ENCODE measurements around the gene DOCK3. TPM values are rescaled to one million over a fixed set of nuclear protein-coding genes. Genes with fewer than 3 reads are reported as not detected.
A peak's percentile ranks its signal among the peaks of the same experiment; 100 is the strongest.

Gene DOCK3
- total and polyA plus RNA-seq, 2 of the 4 experiments (the other 2 are of a cell fraction), result under 0.01 to 0.12 TPM

DNA sequence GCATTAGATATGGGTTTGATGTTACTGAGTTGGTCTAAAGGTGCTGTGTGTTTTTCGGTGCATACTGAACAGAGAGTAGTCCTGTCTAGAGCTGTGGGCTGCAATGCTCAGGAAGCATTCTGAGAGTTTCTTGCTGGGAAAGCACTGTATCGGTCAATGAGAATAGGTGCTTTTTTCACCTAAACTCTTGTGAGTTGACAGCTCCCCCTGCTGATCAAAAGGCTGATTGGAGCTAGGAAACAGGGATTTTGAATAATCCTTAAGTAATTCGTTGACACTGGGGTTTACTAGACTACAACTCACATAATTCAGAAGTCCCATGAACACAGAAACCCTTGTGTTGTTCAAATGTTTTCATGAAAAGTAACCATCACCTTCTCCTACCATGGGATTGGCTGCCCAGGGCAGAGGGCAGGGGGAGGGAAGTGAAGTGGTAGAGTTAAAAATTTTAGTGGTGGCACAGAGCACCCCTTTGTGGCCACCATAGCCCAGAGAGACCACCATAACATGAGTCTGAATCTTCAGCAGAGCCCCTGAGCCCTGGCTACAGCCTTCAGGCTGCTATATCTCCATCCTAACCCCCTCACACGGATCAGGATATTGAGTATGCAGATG lies 697.3 kb downstream of the DOCK3 start:
- Histone ChIP-seq H3K79me1 (ENCODE audit: low read depth in 1 of 2, low read length in 2 of 2) (no peaks in the 10 kb centered on the region), H4K91ac (ENCODE audit: insufficient read depth, low read depth, low read length) (no peak overlapping the region), H3K27ac (ENCODE audit: insufficient read depth, low read length) (no peak overlapping the region), H2BK20ac (ENCODE audit: low read depth, low read length) (no peak overlapping the region), H3K23ac (ENCODE audit: low read depth, low read length) (no peak overlapping the region), H3K14ac (replicated peaks; ENCODE audit: low read depth, low read length) (no peak overlapping the region), H4K5ac (ENCODE audit: low read depth, low read length) (no peak overlapping the region), H3K4me3 (ENCODE audit: insufficient read depth, low read depth, low read length) (no peak overlapping the region), H2BK15ac (ENCODE audit: low read depth, low read length) (no peak overlapping the region), H2AK9ac (replicated peaks; ENCODE audit: low read depth, low read length, poor library complexity) (no peak overlapping the region), H2AFZ (replicated peaks; ENCODE audit: low read length, poor library complexity) (no peak overlapping the region), H3K9ac (ENCODE audit: low read depth, low read length) (no peak overlapping the region), H2BK5ac (ENCODE audit: low read depth, low read length, poor library complexity, severe bottlenecking) (no peak overlapping the region), H3K36me3 (ENCODE audit: control insufficient read depth, insufficient read depth, low read length) (no peaks in the 10 kb centered on the region), H3K56ac (ENCODE audit: extremely low read depth, insufficient read depth, low read length) (no peak overlapping the region), H3K4me1 (ENCODE audit: control insufficient read depth, insufficient read depth, low read length) (no peaks in the 10 kb centered on the region), H3K9me3 (ENCODE audit: control insufficient read depth, insufficient read depth, low read length) (no peaks in the 10 kb centered on the region), H3K4ac (ENCODE audit: low read depth, low read length) (no peak overlapping the region), H2AK5ac (ENCODE audit: low read depth, low read length) (no peak overlapping the region), H4K20me1 (ENCODE audit: insufficient read depth, low read length) (no peaks in the 10 kb centered on the region), H2BK120ac (ENCODE audit: low read depth, low read length) (no peak overlapping the region), H3K27me3 (ENCODE audit: control insufficient read depth, insufficient read depth, low read length) (peaks cover 6% of the 10 kb centered on the region), H3K18ac (ENCODE audit: low read depth, low read length) (no peak overlapping the region), H4K8ac (ENCODE audit: low read depth in 2 of 2, low read length in 2 of 2) (no peak overlapping the region), H3K4me2 (ENCODE audit: low read depth, low read length) (no peak overlapping the region), H3K9me1 (ENCODE audit: insufficient read depth, low read length) (no peaks in the 10 kb centered on the region)
- ChIA-PET POLR2A (ENCODE audit: unreplicated experiment) (no interaction called here), CTCF (interaction anchor here (0.6 to 2.5 kb wide), 13 partner anchors 13 to 756 kb away, joined by 3 to 15 read pairs (median 4); partner anchors contain the start of gene MANF)
- WGBS, 2 experiments (ENCODE audit: extremely low coverage in 2 of 2, insufficient read length in 1 of 2), result no CpG with 5 or more reads among the region's 4 CpGs
- in situ Hi-C loops (cut with MboI; ENCODE audit: low sequenced_read_pairs), result loop anchor here (5.0 to 10.0 kb wide), 4 partner anchors 275 to 800 kb away; partner anchors contain the start of gene MAPKAPK3
- DNase-seq (peak; percentile 76), ATAC-seq (ENCODE audit: low read depth) (peak; percentile 89)
- dilution Hi-C loops (cut with HindIII; ENCODE audit: low sequenced_read_pairs, unreplicated experiment), result loop anchor here (25.0 kb wide), 1 partner anchor 260 kb away; no protein-coding TSS in a partner anchor
- TF ChIP-seq, protein P1, sequence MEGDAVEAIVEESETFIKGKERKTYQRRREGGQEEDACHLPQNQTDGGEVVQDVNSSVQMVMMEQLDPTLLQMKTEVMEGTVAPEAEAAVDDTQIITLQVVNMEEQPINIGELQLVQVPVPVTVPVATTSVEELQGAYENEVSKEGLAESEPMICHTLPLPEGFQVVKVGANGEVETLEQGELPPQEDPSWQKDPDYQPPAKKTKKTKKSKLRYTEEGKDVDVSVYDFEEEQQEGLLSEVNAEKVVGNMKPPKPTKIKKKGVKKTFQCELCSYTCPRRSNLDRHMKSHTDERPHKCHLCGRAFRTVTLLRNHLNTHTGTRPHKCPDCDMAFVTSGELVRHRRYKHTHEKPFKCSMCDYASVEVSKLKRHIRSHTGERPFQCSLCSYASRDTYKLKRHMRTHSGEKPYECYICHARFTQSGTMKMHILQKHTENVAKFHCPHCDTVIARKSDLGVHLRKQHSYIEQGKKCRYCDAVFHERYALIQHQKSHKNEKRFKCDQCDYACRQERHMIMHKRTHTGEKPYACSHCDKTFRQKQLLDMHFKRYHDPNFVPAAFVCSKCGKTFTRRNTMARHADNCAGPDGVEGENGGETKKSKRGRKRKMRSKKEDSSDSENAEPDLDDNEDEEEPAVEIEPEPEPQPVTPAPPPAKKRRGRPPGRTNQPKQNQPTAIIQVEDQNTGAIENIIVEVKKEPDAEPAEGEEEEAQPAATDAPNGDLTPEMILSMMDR (conservative IDR thresholded peaks at IDR 0.05; ENCODE audit: low read depth, low read length), result peak; percentile 87
- TF ChIP-seq MXI1 (IDR thresholded peaks at IDR 0.05; ENCODE audit: borderline replicate concordance, low read depth, low read length) (no peak), RAD21 (IDR thresholded peaks at IDR 0.05; ENCODE audit: low read length) (peak; percentile 93), MAFK (IDR thresholded peaks at IDR 0.05; ENCODE audit: low read depth, low read length) (no peak), RCOR1 (IDR thresholded peaks at IDR 0.05; ENCODE audit: insufficient replicate concordance, low read length) (no peak), SMC3 (IDR thresholded peaks at IDR 0.05; ENCODE audit: low read depth, low read length) (peak; percentile 97), POLR2A (IDR thresholded peaks at IDR 0.05; ENCODE audit: low read depth, low read length) (no peak), CEBPB (IDR thresholded peaks at IDR 0.05; ENCODE audit: low read depth, low read length) (no peak), BHLHE40 (IDR thresholded peaks at IDR 0.05; ENCODE audit: low read depth, low read length) (no peak)
- TF ChIP-seq, protein P2, sequence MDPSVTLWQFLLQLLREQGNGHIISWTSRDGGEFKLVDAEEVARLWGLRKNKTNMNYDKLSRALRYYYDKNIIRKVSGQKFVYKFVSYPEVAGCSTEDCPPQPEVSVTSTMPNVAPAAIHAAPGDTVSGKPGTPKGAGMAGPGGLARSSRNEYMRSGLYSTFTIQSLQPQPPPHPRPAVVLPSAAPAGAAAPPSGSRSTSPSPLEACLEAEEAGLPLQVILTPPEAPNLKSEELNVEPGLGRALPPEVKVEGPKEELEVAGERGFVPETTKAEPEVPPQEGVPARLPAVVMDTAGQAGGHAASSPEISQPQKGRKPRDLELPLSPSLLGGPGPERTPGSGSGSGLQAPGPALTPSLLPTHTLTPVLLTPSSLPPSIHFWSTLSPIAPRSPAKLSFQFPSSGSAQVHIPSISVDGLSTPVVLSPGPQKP (IDR thresholded peaks at IDR 0.05; ENCODE audit: borderline replicate concordance, low read depth, low read length), result no peak
- BruUV-seq (replicated peaks), result no TSS peak
- intact Hi-C loops (cut with micrococcal nuclease), result loop anchor here (1.0 to 2.0 kb wide), 5 partner anchors 61 to 756 kb away; no protein-coding TSS in a partner anchor

Data from IMR-90 (cell line).